ENCODE results near the gene NECTIN2. TPM values are rescaled to one million over a fixed set of nuclear protein-coding genes. Genes with fewer than 3 reads are reported as not detected.

The NECTIN2 gene
- total and polyA plus RNA-seq, 2 experiments from 2014 or later: 193 to 307 TPM

DNA sequence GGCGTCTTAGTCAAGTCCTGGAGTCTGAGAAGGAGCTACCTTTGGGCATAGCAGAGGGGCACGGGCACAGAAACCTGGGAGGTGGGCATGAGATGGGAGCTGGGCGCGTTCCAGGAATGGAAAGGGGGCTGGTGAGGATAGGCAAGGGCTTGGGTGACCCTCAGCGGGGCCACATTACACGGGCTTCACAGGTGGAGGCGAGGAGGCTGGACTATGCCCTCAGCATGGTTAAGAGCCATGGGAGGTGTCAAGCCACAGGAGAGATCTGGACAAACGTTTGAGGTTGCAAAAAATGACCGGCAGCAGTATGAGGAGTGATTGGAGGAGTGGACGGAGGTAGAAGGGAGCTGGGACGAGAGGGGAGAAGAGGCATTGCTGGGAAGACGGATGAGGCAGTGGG, 21.5 kb downstream of the NECTIN2 start:
- no peak overlapping the region for H2AFZ ChIP-seq
- H3K79me2 ChIP-seq: peaks cover 58% of the 10 kb centered on the region
- no peak for DNase-seq (ENCODE audit: low spot score)
- WGBS (ENCODE audit: low lambda C conversion rate, missing lambda C conversion rate): 91% methylated on average over 12 of the region's 12 CpGs
- H3K4me3 ChIP-seq: no peak overlapping the region
- H3K9me2 ChIP-seq (replicated peaks; ENCODE audit: insufficient read depth): no peaks in the 10 kb centered on the region
- peaks cover 5% of the 10 kb centered on the region for H3K4me1 ChIP-seq (ENCODE audit: insufficient read depth)
- no peak overlapping the region for H3K27ac ChIP-seq
- H3K4me2 ChIP-seq: no peak overlapping the region
- no peak for TF ChIP-seq EZH2 (IDR thresholded peaks at IDR 0.05; ENCODE audit: borderline replicate concordance)
- no peak for TF ChIP-seq EZH2phosphoT487 (IDR thresholded peaks at IDR 0.05; ENCODE audit: low read depth, severe bottlenecking, unreplicated experiment)
- TF ChIP-seq, protein P1, sequence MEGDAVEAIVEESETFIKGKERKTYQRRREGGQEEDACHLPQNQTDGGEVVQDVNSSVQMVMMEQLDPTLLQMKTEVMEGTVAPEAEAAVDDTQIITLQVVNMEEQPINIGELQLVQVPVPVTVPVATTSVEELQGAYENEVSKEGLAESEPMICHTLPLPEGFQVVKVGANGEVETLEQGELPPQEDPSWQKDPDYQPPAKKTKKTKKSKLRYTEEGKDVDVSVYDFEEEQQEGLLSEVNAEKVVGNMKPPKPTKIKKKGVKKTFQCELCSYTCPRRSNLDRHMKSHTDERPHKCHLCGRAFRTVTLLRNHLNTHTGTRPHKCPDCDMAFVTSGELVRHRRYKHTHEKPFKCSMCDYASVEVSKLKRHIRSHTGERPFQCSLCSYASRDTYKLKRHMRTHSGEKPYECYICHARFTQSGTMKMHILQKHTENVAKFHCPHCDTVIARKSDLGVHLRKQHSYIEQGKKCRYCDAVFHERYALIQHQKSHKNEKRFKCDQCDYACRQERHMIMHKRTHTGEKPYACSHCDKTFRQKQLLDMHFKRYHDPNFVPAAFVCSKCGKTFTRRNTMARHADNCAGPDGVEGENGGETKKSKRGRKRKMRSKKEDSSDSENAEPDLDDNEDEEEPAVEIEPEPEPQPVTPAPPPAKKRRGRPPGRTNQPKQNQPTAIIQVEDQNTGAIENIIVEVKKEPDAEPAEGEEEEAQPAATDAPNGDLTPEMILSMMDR (IDR thresholded peaks at IDR 0.05; ENCODE audit: poor library complexity): no peak
- no peaks in the 10 kb centered on the region for H3K9me3 ChIP-seq (ENCODE audit: low read depth)
- peaks cover 9% of the 10 kb centered on the region for H4K20me1 ChIP-seq (ENCODE audit: insufficient read depth, poor library complexity, severe bottlenecking)
- no peaks in the 10 kb centered on the region for H3K36me3 ChIP-seq (replicated peaks; ENCODE audit: insufficient read depth, low read depth)
- no peaks in the 10 kb centered on the region for H3K27me3 ChIP-seq

DNA sequence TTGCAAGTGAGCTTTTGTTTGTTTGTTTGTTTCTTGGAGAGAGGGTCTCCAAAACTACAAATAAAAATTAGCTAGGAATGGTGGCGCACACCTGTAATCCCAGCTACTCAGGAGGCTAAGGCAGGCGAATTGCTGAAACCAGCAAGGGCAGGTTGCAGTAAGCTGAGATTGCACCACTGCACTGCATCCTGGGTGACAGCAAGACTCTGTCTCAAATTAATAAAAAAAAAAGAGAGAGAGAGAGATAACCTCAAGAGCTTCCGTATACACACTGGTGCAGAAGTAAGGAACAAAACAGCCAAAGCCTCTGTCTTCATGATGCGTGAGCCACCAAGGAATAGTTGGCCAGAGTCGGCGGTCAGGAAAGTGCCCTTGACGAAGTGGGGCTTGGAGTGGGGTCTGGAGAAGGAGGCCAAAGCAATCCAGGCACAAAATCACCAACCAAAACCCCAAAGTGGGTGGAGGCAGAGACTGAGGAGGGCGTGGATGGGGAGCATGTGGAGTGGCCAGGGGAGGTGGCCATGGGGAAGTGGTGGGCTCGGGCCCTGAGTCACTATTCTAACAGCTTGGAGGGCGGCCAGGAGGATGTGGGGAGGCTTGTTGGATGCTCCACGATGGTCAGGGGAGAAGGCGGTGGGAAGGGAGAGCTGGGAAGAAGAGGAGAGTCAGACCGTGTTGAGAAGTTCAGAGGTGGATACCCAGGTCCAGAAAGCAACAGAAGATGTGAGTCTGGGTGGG, 23.8 kb downstream of the NECTIN2 start:
- peaks cover 9% of the 10 kb centered on the region for H4K20me1 ChIP-seq (ENCODE audit: insufficient read depth, poor library complexity, severe bottlenecking)
- TF ChIP-seq, protein P1 (IDR thresholded peaks at IDR 0.05; ENCODE audit: poor library complexity): no peak
- TF ChIP-seq EZH2phosphoT487 (IDR thresholded peaks at IDR 0.05; ENCODE audit: low read depth, severe bottlenecking, unreplicated experiment) (no peak), EZH2 (IDR thresholded peaks at IDR 0.05; ENCODE audit: borderline replicate concordance) (no peak)
- no peaks in the 10 kb centered on the region for H3K9me2 ChIP-seq (replicated peaks; ENCODE audit: insufficient read depth)
- H3K27ac ChIP-seq: peak overlapping the region; percentile 45
- no peak for DNase-seq (ENCODE audit: low spot score)
- no peak overlapping the region for H3K4me3 ChIP-seq
- no peaks in the 10 kb centered on the region for H3K9me3 ChIP-seq (ENCODE audit: low read depth)
- no peak overlapping the region for H2AFZ ChIP-seq
- H3K27me3 ChIP-seq: no peaks in the 10 kb centered on the region
- no peaks in the 10 kb centered on the region for H3K36me3 ChIP-seq (replicated peaks; ENCODE audit: insufficient read depth, low read depth)
- H3K4me1 ChIP-seq (ENCODE audit: insufficient read depth): peaks cover 5% of the 10 kb centered on the region
- WGBS (ENCODE audit: low lambda C conversion rate, missing lambda C conversion rate): 85% methylated on average over 13 of the region's 13 CpGs
- H3K79me2 ChIP-seq: peaks cover 43% of the 10 kb centered on the region
- no peak overlapping the region for H3K4me2 ChIP-seq

DNA sequence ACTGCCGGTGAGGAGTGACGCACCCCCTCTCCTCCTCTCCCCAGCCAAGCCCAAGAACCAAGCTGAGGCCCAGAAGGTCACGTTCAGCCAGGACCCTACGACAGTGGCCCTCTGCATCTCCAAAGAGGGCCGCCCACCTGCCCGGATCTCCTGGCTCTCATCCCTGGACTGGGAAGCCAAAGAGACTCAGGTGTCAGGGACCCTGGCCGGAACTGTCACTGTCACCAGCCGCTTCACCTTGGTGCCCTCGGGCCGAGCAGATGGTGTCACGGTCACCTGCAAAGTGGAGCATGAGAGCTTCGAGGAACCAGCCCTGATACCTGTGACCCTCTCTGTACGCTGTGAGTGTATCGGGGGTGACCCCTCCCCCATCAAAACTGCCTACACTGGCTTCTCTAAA, 25.7 kb downstream of the NECTIN2 start:
- H3K79me2 ChIP-seq: peaks cover 24% of the 10 kb centered on the region
- H3K27me3 ChIP-seq: no peaks in the 10 kb centered on the region
- H3K9me3 ChIP-seq (ENCODE audit: low read depth): no peaks in the 10 kb centered on the region
- peaks cover 4% of the 10 kb centered on the region for H4K20me1 ChIP-seq (ENCODE audit: insufficient read depth, poor library complexity, severe bottlenecking)
- no peak overlapping the region for H2AFZ ChIP-seq
- DNase-seq (ENCODE audit: low spot score): no peak
- no peak overlapping the region for H3K27ac ChIP-seq
- peaks cover 5% of the 10 kb centered on the region for H3K4me1 ChIP-seq (ENCODE audit: insufficient read depth)
- TF ChIP-seq, protein P1 (IDR thresholded peaks at IDR 0.05; ENCODE audit: poor library complexity): no peak
- TF ChIP-seq EZH2phosphoT487 (IDR thresholded peaks at IDR 0.05; ENCODE audit: low read depth, severe bottlenecking, unreplicated experiment) (no peak), EZH2 (IDR thresholded peaks at IDR 0.05; ENCODE audit: borderline replicate concordance) (no peak)
- WGBS (ENCODE audit: low lambda C conversion rate, missing lambda C conversion rate): 95% methylated on average over 14 of the region's 14 CpGs
- H3K36me3 ChIP-seq (replicated peaks; ENCODE audit: insufficient read depth, low read depth): no peaks in the 10 kb centered on the region
- H3K9me2 ChIP-seq (replicated peaks; ENCODE audit: insufficient read depth): no peaks in the 10 kb centered on the region
- H3K4me3 ChIP-seq: no peak overlapping the region
- H3K4me2 ChIP-seq: no peak overlapping the region

Data from hepatocyte (in vitro differentiated cells).